ENCODE data around the gene DAAM2. TPM values are rescaled to one million over a fixed set of nuclear protein-coding genes. Genes with fewer than 3 reads are reported as not detected.

The DAAM2 gene
- polyA plus RNA-seq, 3 donors: not detected

DNA sequence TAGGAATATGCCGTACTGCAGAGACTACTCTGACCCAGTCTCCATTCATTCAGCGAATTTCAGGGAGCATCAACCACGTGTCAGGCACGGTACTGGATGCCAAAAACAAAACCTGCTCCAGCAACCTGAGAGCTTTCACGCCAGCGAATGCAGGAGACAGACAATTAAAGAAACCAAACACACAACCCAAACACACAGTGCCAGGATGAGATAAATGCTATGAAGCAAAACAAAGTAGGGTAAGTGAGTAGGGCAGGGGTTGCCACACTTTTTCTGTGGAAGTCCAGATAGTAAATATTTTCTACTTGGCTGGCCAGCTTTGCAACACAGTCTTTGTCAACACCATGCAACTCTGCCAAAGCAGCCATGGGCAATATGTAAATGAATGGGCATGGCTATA lies 132.1 kb downstream of the DAAM2 start:
- no peak overlapping the region for H3K27ac Mint-ChIP-seq
- no peak for DNase-seq
- Histone ChIP-seq H3K27me3 (ENCODE audit: control insufficient read depth in 2 of 2, insufficient read depth in 2 of 2, low read length in 2 of 2) (no peaks in the 10 kb centered on the region), H3K27ac (ENCODE audit: low read depth in 1 of 2, low read length in 2 of 2) (no peak overlapping the region), H3K4me3 (replicated peaks in 1 of 3; ENCODE audit: low read depth in 2 of 3, low read length in 3 of 3) (no peak overlapping the region), H3K9me3 (replicated peaks in 1 of 2; ENCODE audit: control insufficient read depth in 1 of 2, insufficient read depth in 1 of 2, low read length in 2 of 2) (no peaks in the 10 kb centered on the region), H3K9ac (ENCODE audit: insufficient read depth, low read length, poor library complexity, severe bottlenecking) (no peak overlapping the region), H3K4me2 (replicated peaks; ENCODE audit: extremely low read depth, low read length, poor library complexity, severe bottlenecking) (no peak overlapping the region), H3K36me3 (replicated peaks in 1 of 2; ENCODE audit: control insufficient read depth in 1 of 2, insufficient read depth in 2 of 2, low read length in 2 of 2) (no peaks in the 10 kb centered on the region), H3K4me1 (ENCODE audit: control insufficient read depth in 1 of 2, insufficient read depth in 2 of 2, low read length in 2 of 2) (no peaks in the 10 kb centered on the region), H2AFZ (ENCODE audit: insufficient read depth, low read depth, low read length, poor library complexity, severe bottlenecking) (no peak overlapping the region), H4K20me1 (ENCODE audit: insufficient read depth, low read length) (no peaks in the 10 kb centered on the region), H3K79me2 (ENCODE audit: insufficient read depth, low read length) (no peaks in the 10 kb centered on the region)
- peaks cover 0 to 3% (median 2%) of the 10 kb centered on the region in 3 donors for H3K27me3 Mint-ChIP-seq (ENCODE audit: low read depth in 3 of 3)
- H3K4me3 Mint-ChIP-seq: no peak overlapping the region
- TF ChIP-seq CTCF (IDR thresholded peaks at IDR 0.05): no peak
- no peaks in the 10 kb centered on the region for H3K36me3 Mint-ChIP-seq
- no peaks in the 10 kb centered on the region for H3K4me1 Mint-ChIP-seq
- WGBS (ENCODE audit: insufficient coverage): 92% methylated on average over 4 of the region's 6 CpGs
- intact Hi-C loops (cut with micrococcal nuclease): no loop called here
- H3K9me3 Mint-ChIP-seq: peaks cover 0 to 3% (median 2%) of the 10 kb centered on the region in 7 donors

GRCh38 chr6:39925191-39925930 lies 133.2 kb downstream of the DAAM2 start:
- no peaks in the 10 kb centered on the region for H3K4me1 Mint-ChIP-seq
- no peaks in the 10 kb centered on the region for H4K20me1 ChIP-seq (ENCODE audit: insufficient read depth, low read length)
- H3K4me2 ChIP-seq (replicated peaks; ENCODE audit: extremely low read depth, low read length, poor library complexity, severe bottlenecking): no peak overlapping the region
- no peaks in the 10 kb centered on the region for H3K36me3 Mint-ChIP-seq
- WGBS (ENCODE audit: insufficient coverage): 96% methylated on average over 5 of the region's 22 CpGs
- intact Hi-C loops (cut with micrococcal nuclease): no loop called here
- H3K9ac ChIP-seq (ENCODE audit: insufficient read depth, low read length, poor library complexity, severe bottlenecking): no peak overlapping the region
- H3K4me3 Mint-ChIP-seq: no peak overlapping the region
- H3K27ac ChIP-seq (ENCODE audit: low read depth in 1 of 2, low read length in 2 of 2): no peak overlapping the region
- H3K9me3 ChIP-seq (replicated peaks in 1 of 2; ENCODE audit: control insufficient read depth in 1 of 2, insufficient read depth in 1 of 2, low read length in 2 of 2): no peaks in the 10 kb centered on the region
- no peaks in the 10 kb centered on the region for H3K79me2 ChIP-seq (ENCODE audit: insufficient read depth, low read length)
- no peaks in the 10 kb centered on the region for H3K36me3 ChIP-seq (replicated peaks in 1 of 2; ENCODE audit: control insufficient read depth in 1 of 2, insufficient read depth in 2 of 2, low read length in 2 of 2)
- DNase-seq: no peak
- no peak overlapping the region for H3K27ac Mint-ChIP-seq
- no peak overlapping the region for H3K4me3 ChIP-seq (replicated peaks in 1 of 3; ENCODE audit: low read depth in 2 of 3, low read length in 3 of 3)
- H3K4me1 ChIP-seq (ENCODE audit: control insufficient read depth in 1 of 2, insufficient read depth in 2 of 2, low read length in 2 of 2): no peaks in the 10 kb centered on the region
- H3K27me3 Mint-ChIP-seq (ENCODE audit: low read depth in 3 of 3): peaks cover 2 to 3% (median 2%) of the 10 kb centered on the region in 3 donors
- no peaks in the 10 kb centered on the region for H3K27me3 ChIP-seq (ENCODE audit: control insufficient read depth in 2 of 2, insufficient read depth in 2 of 2, low read length in 2 of 2)
- TF ChIP-seq CTCF (IDR thresholded peaks at IDR 0.05): no peak
- H2AFZ ChIP-seq (ENCODE audit: insufficient read depth, low read depth, low read length, poor library complexity, severe bottlenecking): no peak overlapping the region
- H3K9me3 Mint-ChIP-seq: peaks cover 0 to 3% (median 2%) of the 10 kb centered on the region in 7 donors

All from CD14-positive monocyte (primary cell).